DMS114 treated with DMSO at 0.1 percent for 48 hours (cell line): ENCODE results near the gene CDH23.
"Not testable (repeated sequence)": the region's sequence is repeated elsewhere in the genome, so short reads cannot be mapped to it uniquely, and the experiment has no call there.

Experiments used
- DNase-seq: peaks from one replicate; lab custom pipeline; 2025; ENCODE audit not compliant: unreplicated experiment; lab: John Stamatoyannopoulos, UW

Gene CDH23

GRCh38 chr10:71597821-71598498 lies 201.2 kb downstream of the CDH23 start:
- DNase-seq: no peak

GRCh38 chr10:71598621-71599055 lies 201.9 kb downstream of the CDH23 start:
- DNase-seq: no peak

- no peak for DNase-seq
Observed at GRCh38 chr10:71599518-71599917, 202.8 kb downstream of the CDH23 start.

- DNase-seq: not testable (repeated sequence)
Observed at GRCh38 chr10:71600242-71600641, 203.5 kb downstream of the CDH23 start.

- DNase-seq: no peak
Observed at GRCh38 chr10:71600849-71601248, 204.1 kb downstream of the CDH23 start.

GRCh38 chr10:71601273-71601672 lies 204.6 kb downstream of the CDH23 start:
- no peak for DNase-seq

GRCh38 chr10:71603150-71603549 lies 206.4 kb downstream of the CDH23 start:
- no peak for DNase-seq

- DNase-seq: no peak
Observed at GRCh38 chr10:71603754-71604153, 207.0 kb downstream of the CDH23 start.

GRCh38 chr10:71604324-71605018 lies 207.8 kb downstream of the CDH23 start:
- DNase-seq: no peak

- no peak for DNase-seq
Observed at GRCh38 chr10:71605263-71605962, 208.7 kb downstream of the CDH23 start.

GRCh38 chr10:71606257-71607081 lies 209.7 kb downstream of the CDH23 start:
- DNase-seq: no peak

GRCh38 chr10:71607082-71607443 lies 210.3 kb downstream of the CDH23 start:
- no peak for DNase-seq

GRCh38 chr10:71608819-71609768 lies 212.4 kb downstream of the CDH23 start:
- peak; percentile 70 for DNase-seq

GRCh38 chr10:71610651-71611050 lies 213.9 kb downstream of the CDH23 start:
- DNase-seq: no peak

GRCh38 chr10:71611131-71611530 lies 214.4 kb downstream of the CDH23 start:
- no peak for DNase-seq

- no peak for DNase-seq
Observed at GRCh38 chr10:71611709-71612422, 215.1 kb downstream of the CDH23 start.

- no peak for DNase-seq
Observed at GRCh38 chr10:71613261-71613777, 216.6 kb downstream of the CDH23 start.

- no peak for DNase-seq
Observed at GRCh38 chr10:71613877-71614276, 217.2 kb downstream of the CDH23 start.

- no peak for DNase-seq
Observed at GRCh38 chr10:71614946-71615345, 218.2 kb downstream of the CDH23 start.
